H1 (cell line): ENCODE data around the gene ARMC12.

Experiments
- CHD1 ChIP-seq: IDR thresholded peaks from 2 replicates; pipeline ENCODE4 v1.6.1; 2012; ENCODE audit warnings: low read depth, low read length, improper control_type of control experiment
- CHD2 ChIP-seq: IDR thresholded peaks from 2 replicates; pipeline ENCODE4 v1.6.1; 2012; ENCODE audit warnings: low read length, improper control_type of control experiment
- EP300 ChIP-seq, 2 experiments: IDR thresholded peaks; 1 replicate in 1 of 2; 2 replicates in 1 of 2; pipeline ENCODE4 v1.6.1; 2011 to 2012; ENCODE audit warnings: low read depth in 2 of 2, low read length in 2 of 2, mild to moderate bottlenecking in 2 of 2, borderline replicate concordance in 1 of 2, inconsistent platforms in 1 of 2, moderate library complexity in 1 of 2
- POLR2A ChIP-seq, 2 experiments: IDR thresholded peaks; 1 replicate in 1 of 2; 2 replicates in 1 of 2; pipeline ENCODE4 v1.6.1; 2011; ENCODE audit warnings: low read depth in 2 of 2, low read length in 2 of 2, mild to moderate bottlenecking in 2 of 2; ENCODE audit errors: control extremely low read depth in 1 of 2
- RAD21 ChIP-seq, 2 experiments: IDR thresholded peaks in 1 of 2; conservative IDR thresholded peaks in 1 of 2; 2 replicates each; pipeline ENCODE4 v1.6.1; 2011; ENCODE audit warnings: low read depth in 2 of 2, low read length in 2 of 2, improper control_type of control experiment in 1 of 2, inconsistent platforms in 1 of 2, mild to moderate bottlenecking in 1 of 2, moderate library complexity in 1 of 2
- RXRA ChIP-seq: IDR thresholded peaks from 2 replicates; pipeline ENCODE4 v1.6.1; 2011; ENCODE audit warnings: low read depth, mild to moderate bottlenecking, low read length, moderate library complexity; ENCODE audit not compliant: insufficient read depth
- SP1 ChIP-seq: IDR thresholded peaks from 2 replicates; pipeline ENCODE4 v1.6.1; 2011; ENCODE audit warnings: low read depth, low read length
- TF ChIP-seq, protein P1 (sequence below): IDR thresholded peaks from 2 replicates; pipeline ENCODE4 v1.6.1; 2011; ENCODE audit warnings: low read length, improper control_type of control experiment
- TF ChIP-seq, protein P2 (sequence below), 3 experiments: IDR thresholded peaks; 1 replicate in 2 of 3; 2 replicates in 1 of 3; pipeline versions ENCODE4 v1.5.1 to v1.6.1; 2011; ENCODE audit warnings: low read length in 3 of 3, mild to moderate bottlenecking in 3 of 3, inconsistent platforms in 2 of 3, low read depth in 1 of 3, moderate library complexity in 1 of 3; ENCODE audit not compliant: insufficient read depth in 1 of 3; ENCODE audit errors: control extremely low read depth in 1 of 3

DNA sequence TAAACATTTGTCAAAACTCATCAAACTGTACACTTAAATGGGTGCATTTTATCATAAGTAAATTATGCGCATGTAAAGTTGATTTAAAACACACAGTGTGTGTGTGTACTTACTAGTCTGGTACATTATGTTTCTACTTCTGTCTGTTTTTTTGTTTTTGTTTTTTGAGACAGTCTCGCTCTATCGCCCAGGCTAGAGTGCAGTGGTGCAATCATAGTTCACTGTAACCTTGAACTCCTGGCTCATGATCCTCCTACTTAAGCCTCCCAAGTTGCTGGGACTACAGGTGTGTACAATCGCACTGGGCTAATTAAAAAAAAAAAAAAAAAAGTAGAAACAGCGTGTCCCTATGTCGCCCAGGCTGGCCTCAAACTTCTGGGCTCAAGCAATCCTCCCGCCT, 25.1 kb upstream of the ARMC12 start:
- no peak for TF ChIP-seq RAD21 (IDR thresholded peaks at IDR 0.05 in 1 of 2, conservative IDR thresholded peaks at IDR 0.05 in 1 of 2; ENCODE audit: low read depth in 2 of 2, low read length in 2 of 2)
- TF ChIP-seq, protein P1, sequence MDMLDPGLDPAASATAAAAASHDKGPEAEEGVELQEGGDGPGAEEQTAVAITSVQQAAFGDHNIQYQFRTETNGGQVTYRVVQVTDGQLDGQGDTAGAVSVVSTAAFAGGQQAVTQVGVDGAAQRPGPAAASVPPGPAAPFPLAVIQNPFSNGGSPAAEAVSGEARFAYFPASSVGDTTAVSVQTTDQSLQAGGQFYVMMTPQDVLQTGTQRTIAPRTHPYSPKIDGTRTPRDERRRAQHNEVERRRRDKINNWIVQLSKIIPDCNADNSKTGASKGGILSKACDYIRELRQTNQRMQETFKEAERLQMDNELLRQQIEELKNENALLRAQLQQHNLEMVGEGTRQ: no peak
- TF ChIP-seq EP300 (IDR thresholded peaks at IDR 0.05; ENCODE audit: borderline replicate concordance in 1 of 2, low read depth in 2 of 2, low read length in 2 of 2): no peak
- TF ChIP-seq CHD1: no peak
- no peak for TF ChIP-seq CHD2
- TF ChIP-seq SP1: no peak
- no peak for TF ChIP-seq RXRA
- no peak for TF ChIP-seq POLR2A (IDR thresholded peaks at IDR 0.05; ENCODE audit: control extremely low read depth in 1 of 2, low read depth in 2 of 2, low read length in 2 of 2)
- TF ChIP-seq, protein P2, sequence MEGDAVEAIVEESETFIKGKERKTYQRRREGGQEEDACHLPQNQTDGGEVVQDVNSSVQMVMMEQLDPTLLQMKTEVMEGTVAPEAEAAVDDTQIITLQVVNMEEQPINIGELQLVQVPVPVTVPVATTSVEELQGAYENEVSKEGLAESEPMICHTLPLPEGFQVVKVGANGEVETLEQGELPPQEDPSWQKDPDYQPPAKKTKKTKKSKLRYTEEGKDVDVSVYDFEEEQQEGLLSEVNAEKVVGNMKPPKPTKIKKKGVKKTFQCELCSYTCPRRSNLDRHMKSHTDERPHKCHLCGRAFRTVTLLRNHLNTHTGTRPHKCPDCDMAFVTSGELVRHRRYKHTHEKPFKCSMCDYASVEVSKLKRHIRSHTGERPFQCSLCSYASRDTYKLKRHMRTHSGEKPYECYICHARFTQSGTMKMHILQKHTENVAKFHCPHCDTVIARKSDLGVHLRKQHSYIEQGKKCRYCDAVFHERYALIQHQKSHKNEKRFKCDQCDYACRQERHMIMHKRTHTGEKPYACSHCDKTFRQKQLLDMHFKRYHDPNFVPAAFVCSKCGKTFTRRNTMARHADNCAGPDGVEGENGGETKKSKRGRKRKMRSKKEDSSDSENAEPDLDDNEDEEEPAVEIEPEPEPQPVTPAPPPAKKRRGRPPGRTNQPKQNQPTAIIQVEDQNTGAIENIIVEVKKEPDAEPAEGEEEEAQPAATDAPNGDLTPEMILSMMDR (IDR thresholded peaks at IDR 0.05; ENCODE audit: control extremely low read depth in 1 of 3, insufficient read depth in 1 of 3, low read depth in 1 of 3, low read length in 3 of 3): no peak
